Gastrocnemius medialis (tissue), 4 donors: ENCODE data around the gene HERC3.

Experiments
- CTCF ChIP-seq, 5 experiments: fragments of 450-650 bp in 3 of 5; fragments of 200-600 bp in 2 of 5; sonication (generic) in 2 of 5; IDR thresholded peaks in 4 of 5; conservative IDR thresholded peaks in 1 of 5; 1 replicate in 4 of 5; 2 replicates in 1 of 5; pipeline ENCODE4 v1.5.1; 2016 to 2019; ENCODE audit warnings: antibody characterized with exemption in 5 of 5, mild to moderate bottlenecking in 3 of 5, moderate library complexity in 3 of 5
- POLR2A ChIP-seq, 2 donors: fragments of 450-650 bp; IDR thresholded peaks; one replicate each; pipeline ENCODE4 v1.6.1; 2017; ENCODE audit warnings: antibody characterized with exemption in 2 of 2, mild to moderate bottlenecking in 2 of 2, moderate library complexity in 2 of 2

GRCh38 chr4:88614058-88614457 is 21.8 kb downstream of the HERC3 start:
- TF ChIP-seq POLR2A (IDR thresholded peaks at IDR 0.05) (no peak), CTCF (IDR thresholded peaks at IDR 0.05 in 4 of 5, conservative IDR thresholded peaks at IDR 0.05 in 1 of 5) (no peak)
